T-helper 1 cell treated with Interleukin-12 subunit alpha and Interleukin-12 subunit beta and Interleukin-4 antibody, amounts not matched to agents 30 μg/mL and 1 μg/mL, for 36 hours (primary cell): ENCODE measurements around the gene TRMT5.

Experiments
- H3K27ac Mint-ChIP-seq: one replicate; pipeline ENCODE4 v1.8.0; 2021; ENCODE audit warnings: mild to moderate bottlenecking, mixed read lengths
- H3K27me3 Mint-ChIP-seq: one replicate; pipeline ENCODE4 v1.8.0; 2021; ENCODE audit warnings: low read depth, mixed read lengths
- H3K36me3 Mint-ChIP-seq: one replicate; pipeline ENCODE4 v1.8.0; 2021; ENCODE audit warnings: low read depth, mixed read lengths
- H3K4me1 Mint-ChIP-seq: one replicate; pipeline ENCODE4 v1.8.0; 2021; ENCODE audit warnings: low read depth, mixed read lengths
- H3K4me3 Mint-ChIP-seq: one replicate; pipeline ENCODE4 v1.8.0; 2021; ENCODE audit warnings: mild to moderate bottlenecking, moderate library complexity, mixed read lengths
- H3K9me3 Mint-ChIP-seq: one replicate; pipeline ENCODE4 v1.8.0; 2021; ENCODE audit warnings: mixed read lengths

The TRMT5 gene

DNA sequence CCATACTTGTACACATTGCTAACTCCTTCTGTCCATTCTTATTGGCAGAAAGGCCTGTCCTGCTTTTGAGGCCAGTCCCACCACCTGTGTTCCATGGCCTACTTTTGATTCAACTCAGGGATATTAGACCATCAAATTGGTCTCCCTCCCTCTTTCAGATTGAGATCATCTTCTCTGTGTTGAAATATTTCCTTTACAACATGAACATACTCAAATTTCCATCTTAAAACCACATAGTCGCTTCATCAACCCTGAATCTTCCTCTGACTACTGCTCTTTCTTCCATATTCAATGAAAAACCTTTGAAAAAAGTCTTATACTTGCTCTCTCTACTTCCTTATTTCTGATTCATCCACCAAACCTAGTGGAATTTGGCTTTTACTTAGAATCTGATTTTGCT is 34.9 kb downstream of the TRMT5 start:
- Mint-ChIP-seq H3K9me3 (no peaks in the 10 kb centered on the region), H3K36me3 (peaks cover 10% of the 10 kb centered on the region), H3K27ac (no peak overlapping the region), H3K27me3 (no peaks in the 10 kb centered on the region), H3K4me1 (peaks cover 8% of the 10 kb centered on the region), H3K4me3 (no peak overlapping the region)

DNA sequence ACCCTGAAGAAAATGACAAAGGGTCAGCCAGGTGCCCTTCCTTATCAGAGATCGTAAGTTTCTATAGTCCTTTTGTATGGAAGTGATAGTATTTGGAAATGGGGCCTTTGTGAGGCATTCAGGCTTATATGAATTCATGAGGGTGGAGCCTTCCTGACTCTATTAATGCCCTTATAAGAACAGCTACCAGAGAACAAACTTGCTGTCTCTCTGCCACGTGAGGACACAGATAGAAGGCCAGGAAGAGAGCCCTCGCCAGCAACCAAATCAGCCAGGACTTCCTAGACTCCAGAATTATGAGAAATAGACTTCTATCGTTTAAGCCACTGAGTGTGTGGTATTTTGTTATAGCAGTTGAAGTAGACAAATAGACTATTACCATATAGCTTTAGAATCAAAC is 36.7 kb downstream of the TRMT5 start:
- no peak overlapping the region for H3K4me3 Mint-ChIP-seq
- peaks cover 10% of the 10 kb centered on the region for H3K36me3 Mint-ChIP-seq
- H3K27ac Mint-ChIP-seq, result no peak overlapping the region
- peaks cover 8% of the 10 kb centered on the region for H3K4me1 Mint-ChIP-seq
- H3K9me3 Mint-ChIP-seq, result peaks cover 4% of the 10 kb centered on the region
- peaks cover 2% of the 10 kb centered on the region for H3K27me3 Mint-ChIP-seq

DNA sequence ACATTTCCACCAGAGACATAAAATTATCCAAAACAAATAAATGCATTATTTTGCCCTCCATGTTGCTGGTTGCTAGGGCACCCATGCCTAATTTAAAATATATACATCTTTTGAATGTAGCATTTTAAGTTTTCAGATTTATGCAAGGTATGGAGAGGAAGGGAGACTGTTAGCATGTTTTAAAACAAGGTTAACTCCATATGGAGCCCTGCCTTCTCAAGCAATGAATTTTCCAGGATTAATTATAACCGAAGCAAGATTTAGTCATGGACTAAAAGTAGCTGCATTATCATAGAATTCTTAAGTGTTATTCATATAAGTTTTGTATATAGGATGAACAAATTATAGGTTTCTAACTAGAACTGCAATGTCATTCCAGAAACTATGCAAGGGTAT is 37.2 kb downstream of the TRMT5 start:
- peaks cover 9% of the 10 kb centered on the region for H3K36me3 Mint-ChIP-seq
- H3K27me3 Mint-ChIP-seq, result peaks cover 5% of the 10 kb centered on the region
- H3K4me1 Mint-ChIP-seq, result peaks cover 8% of the 10 kb centered on the region
- peaks cover 6% of the 10 kb centered on the region for H3K9me3 Mint-ChIP-seq
- H3K27ac Mint-ChIP-seq, result no peak overlapping the region
- no peak overlapping the region for H3K4me3 Mint-ChIP-seq

DNA sequence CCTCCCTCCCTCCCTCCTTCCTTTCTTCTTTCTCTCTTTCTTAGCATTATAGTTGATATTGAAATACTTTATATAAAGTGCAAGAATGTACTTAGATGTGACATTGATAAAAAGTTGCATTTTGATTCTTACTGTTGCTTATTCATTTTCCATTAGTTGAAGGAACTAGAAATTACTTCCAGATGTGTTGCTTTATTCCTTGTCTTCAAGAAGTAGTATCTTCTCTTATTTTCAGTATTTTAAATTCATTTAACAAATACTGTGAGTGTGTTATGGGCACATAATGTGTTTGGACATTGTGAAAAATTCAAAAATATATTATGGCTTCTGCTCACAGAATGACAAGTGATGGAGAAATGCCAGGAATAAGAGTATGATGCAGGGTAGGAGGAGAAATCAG is 45.6 kb downstream of the TRMT5 start:
- Mint-ChIP-seq H3K9me3 (peaks cover 6% of the 10 kb centered on the region), H3K4me1 (no peaks in the 10 kb centered on the region), H3K4me3 (no peak overlapping the region), H3K27me3 (peaks cover 5% of the 10 kb centered on the region), H3K36me3 (no peaks in the 10 kb centered on the region), H3K27ac (no peak overlapping the region)

DNA sequence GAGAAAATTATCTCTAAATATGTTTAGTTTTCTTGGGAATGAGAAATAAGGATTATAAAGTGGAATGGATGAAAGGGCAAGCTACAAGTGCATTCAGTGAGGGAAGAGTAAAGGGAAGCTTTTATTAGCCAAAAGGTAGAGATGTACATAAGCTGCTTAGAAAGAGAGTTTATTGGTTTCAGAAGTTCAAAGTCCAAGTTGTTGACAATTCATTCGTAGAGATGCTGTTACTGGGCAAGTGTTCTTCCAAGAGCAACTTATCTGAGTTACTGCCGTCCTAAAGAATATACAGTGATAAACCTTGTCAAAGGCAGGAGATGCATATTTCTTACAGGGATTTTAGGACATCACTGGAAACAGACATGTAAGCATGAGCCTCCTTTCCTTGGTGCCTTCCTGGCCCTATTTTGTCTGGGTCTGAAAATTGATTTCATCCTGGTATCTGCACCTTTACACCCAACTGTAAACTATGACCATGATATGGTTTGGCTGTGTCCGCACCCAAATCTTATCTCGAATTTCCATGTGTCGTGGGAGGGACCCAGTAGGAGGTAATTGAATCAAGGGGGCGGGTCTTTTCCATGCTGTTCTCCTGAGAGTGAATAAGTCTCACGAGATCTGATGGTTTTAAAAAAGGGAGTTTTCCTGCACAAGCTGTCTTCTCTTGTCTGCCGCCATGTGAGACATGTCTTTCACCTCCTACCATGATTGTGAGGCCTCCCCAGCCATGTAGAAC is 46.8 kb downstream of the TRMT5 start:
- Mint-ChIP-seq H3K27ac (no peak overlapping the region), H3K36me3 (no peaks in the 10 kb centered on the region), H3K4me1 (no peaks in the 10 kb centered on the region), H3K27me3 (peaks cover 2% of the 10 kb centered on the region), H3K4me3 (no peak overlapping the region), H3K9me3 (peaks cover 2% of the 10 kb centered on the region)

DNA sequence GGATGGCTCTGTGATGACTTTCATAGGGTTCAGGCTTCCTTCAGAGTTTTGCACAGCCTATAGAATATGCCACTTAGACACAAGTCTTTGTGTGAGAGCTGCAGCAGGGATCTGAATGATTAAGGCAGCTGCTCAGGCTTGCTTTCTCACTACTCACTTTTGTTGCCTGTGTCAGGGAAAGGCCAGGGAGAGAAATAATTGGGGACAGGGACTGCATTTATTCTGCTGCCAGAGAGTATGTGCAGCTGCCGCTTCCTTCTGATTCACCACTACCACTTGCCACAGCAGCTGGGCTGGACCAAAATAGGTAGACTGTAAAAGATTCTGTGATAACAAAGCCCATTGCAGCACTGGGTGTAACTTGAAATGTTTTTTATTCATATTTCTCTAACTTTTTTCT is 49.7 kb downstream of the TRMT5 start:
- H3K4me1 Mint-ChIP-seq, result no peaks in the 10 kb centered on the region
- no peak overlapping the region for H3K27ac Mint-ChIP-seq
- no peak overlapping the region for H3K4me3 Mint-ChIP-seq
- no peaks in the 10 kb centered on the region for H3K9me3 Mint-ChIP-seq
- no peaks in the 10 kb centered on the region for H3K36me3 Mint-ChIP-seq
- H3K27me3 Mint-ChIP-seq, result no peaks in the 10 kb centered on the region

DNA sequence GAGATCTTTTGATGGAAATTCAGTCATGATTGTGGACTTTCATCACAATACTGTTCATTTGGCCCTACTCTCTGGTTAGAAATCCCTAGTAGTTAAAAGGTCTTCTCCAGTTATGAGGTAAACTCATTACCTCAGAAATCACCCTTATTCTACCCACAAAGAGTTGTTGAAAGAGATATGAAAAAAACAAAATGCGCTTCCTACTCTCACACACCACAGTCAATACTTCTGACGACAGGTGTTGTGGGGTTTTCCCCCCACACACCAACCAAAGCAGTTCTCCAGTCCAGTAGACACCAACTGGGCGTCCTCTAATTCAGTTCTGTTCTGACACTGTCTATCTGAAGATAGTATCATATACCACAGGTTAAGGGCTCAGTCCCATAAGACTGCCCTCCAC is 54.9 kb downstream of the TRMT5 start:
- no peaks in the 10 kb centered on the region for H3K4me1 Mint-ChIP-seq
- H3K27ac Mint-ChIP-seq, result no peak overlapping the region
- no peaks in the 10 kb centered on the region for H3K9me3 Mint-ChIP-seq
- H3K4me3 Mint-ChIP-seq, result no peak overlapping the region
- H3K27me3 Mint-ChIP-seq, result no peaks in the 10 kb centered on the region
- H3K36me3 Mint-ChIP-seq, result no peaks in the 10 kb centered on the region

DNA sequence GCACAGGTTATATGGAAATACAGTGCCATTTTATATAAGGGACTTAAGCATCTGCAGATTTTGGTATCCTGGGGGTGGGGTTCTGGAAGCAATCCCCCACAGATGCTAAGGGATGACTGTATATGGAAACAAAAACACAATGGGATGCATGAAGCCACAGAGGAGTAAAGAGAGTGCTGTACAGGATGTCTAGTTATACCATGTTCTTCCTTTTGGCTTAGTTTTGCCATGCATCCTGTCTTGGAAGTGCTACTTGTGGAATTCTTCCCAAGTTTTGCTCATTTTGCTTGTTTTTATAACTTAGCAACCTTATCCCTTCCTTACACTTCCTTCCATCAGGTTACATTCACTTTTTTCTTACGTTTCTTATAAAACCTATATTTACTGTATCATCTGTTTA is 55.6 kb downstream of the TRMT5 start:
- H3K27ac Mint-ChIP-seq, result no peak overlapping the region
- no peaks in the 10 kb centered on the region for H3K9me3 Mint-ChIP-seq
- no peaks in the 10 kb centered on the region for H3K4me1 Mint-ChIP-seq
- no peak overlapping the region for H3K4me3 Mint-ChIP-seq
- H3K36me3 Mint-ChIP-seq, result no peaks in the 10 kb centered on the region
- no peaks in the 10 kb centered on the region for H3K27me3 Mint-ChIP-seq

DNA sequence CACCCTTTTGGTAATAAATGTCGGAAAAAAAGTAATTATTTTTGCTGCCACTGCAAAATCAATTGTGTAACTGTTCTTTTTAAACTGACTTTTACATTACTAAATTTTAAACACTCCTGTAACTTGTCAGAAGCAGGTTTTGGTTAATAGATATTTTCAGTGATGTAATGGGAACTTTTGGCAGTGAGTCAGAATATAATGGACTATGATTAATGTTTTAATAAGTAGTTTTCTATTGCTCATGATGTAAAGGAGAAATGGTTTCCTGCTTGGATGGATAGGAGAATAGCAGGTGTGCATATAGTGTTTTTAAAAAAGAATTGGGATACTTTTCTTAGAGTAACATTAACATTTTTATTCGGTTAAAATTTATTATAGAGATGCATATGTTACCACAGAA is 58.8 kb downstream of the TRMT5 start:
- no peak overlapping the region for H3K4me3 Mint-ChIP-seq
- no peaks in the 10 kb centered on the region for H3K9me3 Mint-ChIP-seq
- H3K27me3 Mint-ChIP-seq, result no peaks in the 10 kb centered on the region
- H3K27ac Mint-ChIP-seq, result no peak overlapping the region
- H3K36me3 Mint-ChIP-seq, result peaks cover 3% of the 10 kb centered on the region
- H3K4me1 Mint-ChIP-seq, result no peaks in the 10 kb centered on the region
